Keratinocyte (primary cell): ENCODE measurements around the gene PDE9A.

ENCODE experiments used
- CTCF ChIP-seq, 3 experiments: IDR thresholded peaks in 1 of 3; conservative IDR thresholded peaks in 1 of 3; optimal IDR thresholded peaks in 1 of 3; 2 replicates in 2 of 3; 3 replicates in 1 of 3; pipeline versions ENCODE3 to v1.5.1; 2011; ENCODE audit warnings: low read length in 3 of 3, mild to moderate bottlenecking in 3 of 3, moderate library complexity in 2 of 3, control low read depth in 1 of 3, inconsistent platforms in 1 of 3; ENCODE audit not compliant: insufficient read depth in 2 of 3; ENCODE audit errors: extremely low read depth in 1 of 3
- EZH2 ChIP-seq: IDR thresholded peaks from one replicate; pipeline ENCODE4 v1.6.1; 2012; ENCODE audit warnings: inconsistent platforms, mild to moderate bottlenecking, low read length, moderate library complexity

GRCh38 chr21:42699196-42699595, 45.8 kb downstream of the PDE9A start:
- TF ChIP-seq CTCF (optimal IDR thresholded peaks at IDR 0.05 in 1 of 3, IDR thresholded peaks at IDR 0.05 in 1 of 3, conservative IDR thresholded peaks at IDR 0.05 in 1 of 3; ENCODE audit: extremely low read depth in 1 of 3, insufficient read depth in 2 of 3, low read length in 3 of 3) = no peak
- TF ChIP-seq EZH2 = no peak
